ACC112 (cell line): ENCODE measurements around the gene NRSN2.
"Not testable (repeated sequence)": the region's sequence is repeated elsewhere in the genome, so short reads cannot be mapped to it uniquely, and the experiment has no call there.

Experiments
- H2AFZ ChIP-seq: fragments of 200-600 bp; sonication (generic); one replicate; pipeline ENCODE4 v1.6.0; 2017; ENCODE audit warnings: antibody characterized with exemption, low read length; ENCODE audit not compliant: unreplicated experiment
- H3K27ac ChIP-seq: fragments of 200-600 bp; sonication (generic); 2 replicates; pipeline ENCODE4 v1.5.1; 2014; ENCODE audit warnings: low read depth, mild to moderate bottlenecking, antibody characterized with exemption, low read length, moderate library complexity
- H3K27me3 ChIP-seq: fragments of 200-600 bp; sonication (generic); 2 replicates; pipeline ENCODE4 v1.6.1; 2014; ENCODE audit warnings: mild to moderate bottlenecking, antibody characterized with exemption, low read length, moderate library complexity, mixed read lengths; ENCODE audit not compliant: insufficient read depth
- H3K36me3 ChIP-seq: fragments of 200-600 bp; sonication (generic); 2 replicates; pipeline ENCODE4 v1.6.1; 2016; ENCODE audit warnings: mild to moderate bottlenecking, antibody characterized with exemption, low read length, moderate library complexity, mixed read lengths; ENCODE audit not compliant: insufficient read depth
- H3K4me1 ChIP-seq: fragments of 200-600 bp; sonication (generic); one replicate; pipeline ENCODE4 v1.6.1; 2016; ENCODE audit warnings: low read length, mixed read lengths; ENCODE audit not compliant: insufficient read depth, unreplicated experiment, control insufficient read depth
- H3K4me3 ChIP-seq: fragments of 200-600 bp; sonication (generic); 2 replicates; pipeline ENCODE4 v1.5.1; 2014; ENCODE audit warnings: mild to moderate bottlenecking, low read depth, low read length
- H3K79me2 ChIP-seq: fragments of 200-600 bp; sonication (generic); one replicate; pipeline ENCODE4 v1.6.0; 2016; ENCODE audit warnings: low read length; ENCODE audit not compliant: control insufficient read depth, unreplicated experiment, insufficient read depth

NRSN2 gene

GRCh38 chr20:389220-389619, 42.3 kb downstream of the NRSN2 start:
- Histone ChIP-seq H3K27ac (no peak overlapping the region), H3K36me3 (peaks cover 11% of the 10 kb centered on the region; the same call in 1 of the 2 replicates), H3K79me2 (no peaks in the 10 kb centered on the region), H3K27me3 (no peaks in the 10 kb centered on the region), H3K4me1 (no peaks in the 10 kb centered on the region), H2AFZ (no peak overlapping the region), H3K4me3 (no peak overlapping the region)

GRCh38 chr20:391041-391711, 44.3 kb downstream of the NRSN2 start:
- no peaks in the 10 kb centered on the region for H3K79me2 ChIP-seq
- no peaks in the 10 kb centered on the region for H3K4me1 ChIP-seq
- H3K36me3 ChIP-seq: peaks cover 13% of the 10 kb centered on the region
- no peak overlapping the region for H3K27ac ChIP-seq
- H3K27me3 ChIP-seq: no peaks in the 10 kb centered on the region
- H2AFZ ChIP-seq: no peak overlapping the region
- H3K4me3 ChIP-seq: no peak overlapping the region

DNA sequence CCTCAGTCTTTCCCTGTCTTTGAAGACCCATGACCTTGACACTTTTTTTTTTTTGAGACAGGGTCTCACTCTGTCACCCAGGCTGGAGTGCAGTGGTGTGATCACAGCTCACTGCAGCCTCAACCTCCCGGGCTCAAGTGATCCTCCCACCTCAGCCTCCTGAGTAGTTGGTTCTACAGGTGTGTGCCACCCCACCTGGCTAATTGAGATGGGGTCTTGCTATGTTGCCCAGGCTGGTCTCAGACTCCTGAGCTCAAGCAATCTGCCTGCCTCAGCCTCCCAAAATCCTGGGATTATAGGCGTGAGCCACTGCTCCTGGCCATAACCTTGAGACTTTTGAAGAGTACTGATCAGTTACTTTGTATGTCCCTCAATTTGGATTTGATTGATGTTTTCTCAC, 46.4 kb downstream of the NRSN2 start:
- H3K4me1 ChIP-seq, H2AFZ ChIP-seq, H3K4me3 ChIP-seq, H3K27me3 ChIP-seq, H3K79me2 ChIP-seq, H3K27ac ChIP-seq, H3K36me3 ChIP-seq: not testable (repeated sequence)

DNA sequence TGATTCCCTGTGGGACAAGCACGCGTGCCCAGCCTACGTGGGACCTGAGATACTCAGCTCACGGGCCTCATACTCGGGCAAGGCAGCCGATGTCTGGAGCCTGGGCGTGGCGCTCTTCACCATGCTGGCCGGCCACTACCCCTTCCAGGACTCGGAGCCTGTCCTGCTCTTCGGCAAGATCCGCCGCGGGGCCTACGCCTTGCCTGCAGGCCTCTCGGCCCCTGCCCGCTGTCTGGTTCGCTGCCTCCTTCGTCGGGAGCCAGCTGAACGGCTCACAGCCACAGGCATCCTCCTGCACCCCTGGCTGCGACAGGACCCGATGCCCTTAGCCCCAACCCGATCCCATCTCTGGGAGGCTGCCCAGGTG, 49.3 kb downstream of the NRSN2 start:
- H3K27me3 ChIP-seq: no peaks in the 10 kb centered on the region
- H3K4me1 ChIP-seq: no peaks in the 10 kb centered on the region
- no peak overlapping the region for H3K4me3 ChIP-seq
- H3K79me2 ChIP-seq: no peaks in the 10 kb centered on the region
- no peak overlapping the region for H2AFZ ChIP-seq
- H3K27ac ChIP-seq: no peak overlapping the region
- peaks cover 3% of the 10 kb centered on the region for H3K36me3 ChIP-seq

- Histone ChIP-seq H3K27me3 (no peaks in the 10 kb centered on the region), H3K4me1 (peaks cover 3% of the 10 kb centered on the region), H3K4me3 (no peak overlapping the region), H3K79me2 (no peaks in the 10 kb centered on the region), H3K36me3 (peaks cover 3% of the 10 kb centered on the region), H3K27ac (no peak overlapping the region), H2AFZ (no peak overlapping the region)
Measured at GRCh38 chr20:396619-397431, 49.9 kb downstream of the NRSN2 start.

- Histone ChIP-seq H3K27me3 (no peaks in the 10 kb centered on the region), H2AFZ (no peak overlapping the region), H3K4me1 (peaks cover 5% of the 10 kb centered on the region), H3K79me2 (no peaks in the 10 kb centered on the region), H3K36me3 (peaks cover 3% of the 10 kb centered on the region), H3K27ac (no peak overlapping the region), H3K4me3 (no peak overlapping the region)
Measured at GRCh38 chr20:397432-398237, 50.7 kb downstream of the NRSN2 start.

- H2AFZ ChIP-seq: no peak overlapping the region
- H3K27ac ChIP-seq: no peak overlapping the region
- no peaks in the 10 kb centered on the region for H3K79me2 ChIP-seq
- no peak overlapping the region for H3K4me3 ChIP-seq
- peaks cover 5% of the 10 kb centered on the region for H3K4me1 ChIP-seq
- H3K36me3 ChIP-seq: peaks cover 2% of the 10 kb centered on the region
- no peaks in the 10 kb centered on the region for H3K27me3 ChIP-seq
Measured at GRCh38 chr20:399182-399707, 52.3 kb downstream of the NRSN2 start.

DNA sequence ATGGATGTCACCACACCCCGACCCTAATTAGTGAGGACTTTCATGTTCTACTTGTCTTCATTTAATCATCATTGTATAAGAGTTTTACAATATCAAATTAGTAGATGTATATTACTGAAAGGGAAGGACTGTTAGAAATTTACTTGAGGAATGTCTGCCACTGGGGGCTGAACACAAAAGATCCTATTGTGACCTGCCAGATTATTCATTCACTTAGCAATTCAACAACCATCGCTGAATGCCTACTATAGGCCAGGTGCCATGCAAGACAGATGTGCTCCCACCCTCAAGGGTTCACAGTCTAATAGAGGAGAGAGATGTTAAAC, 53.2 kb downstream of the NRSN2 start:
- Histone ChIP-seq H3K36me3 (no peaks in the 10 kb centered on the region; the same call in 1 of the 2 replicates), H3K4me1 (peaks cover 5% of the 10 kb centered on the region), H3K27ac (no peak overlapping the region), H3K79me2 (no peaks in the 10 kb centered on the region), H2AFZ (no peak overlapping the region), H3K4me3 (no peak overlapping the region), H3K27me3 (no peaks in the 10 kb centered on the region)

DNA sequence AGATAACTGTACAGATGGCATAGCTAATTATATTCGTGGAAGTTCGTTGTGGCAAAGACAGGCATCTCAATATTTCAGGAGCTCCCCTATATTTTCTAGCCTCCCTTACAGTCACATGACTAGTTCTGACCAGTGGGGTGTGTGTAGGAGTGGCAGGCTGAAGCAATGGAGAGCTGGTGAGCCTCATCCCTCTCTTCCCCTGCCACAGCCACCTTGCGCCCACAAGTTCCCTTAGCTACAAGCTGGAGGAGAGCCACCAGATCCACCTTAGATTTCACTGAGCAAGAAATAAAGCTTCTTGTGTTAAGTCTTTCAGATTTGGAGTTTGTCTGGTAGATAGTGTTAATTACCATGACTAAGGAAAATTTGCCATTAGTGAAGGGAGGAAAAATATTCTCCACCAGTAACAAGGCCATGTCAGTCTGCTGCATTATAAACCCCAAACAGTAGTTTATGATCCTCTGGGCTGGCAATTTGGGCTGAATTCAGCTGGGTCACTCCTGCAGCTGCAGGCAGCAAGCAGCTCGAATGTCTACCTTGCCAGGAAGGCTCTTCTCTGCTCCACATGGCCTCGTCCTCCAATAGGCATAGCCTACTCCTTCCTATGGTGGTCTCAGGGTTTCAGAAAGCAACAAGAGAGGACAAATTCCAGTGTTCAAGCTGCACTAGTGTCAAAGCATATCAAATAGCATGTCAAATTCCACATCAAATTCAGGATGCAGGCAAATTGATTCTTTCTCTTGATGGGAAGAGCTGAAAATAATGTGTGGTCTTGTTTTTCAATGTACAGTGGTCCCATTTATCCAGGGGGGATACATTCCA, 53.8 kb downstream of the NRSN2 start:
- no peak overlapping the region for H3K4me3 ChIP-seq
- no peaks in the 10 kb centered on the region for H3K79me2 ChIP-seq
- H2AFZ ChIP-seq: no peak overlapping the region
- no peaks in the 10 kb centered on the region for H3K27me3 ChIP-seq
- H3K27ac ChIP-seq: no peak overlapping the region
- H3K36me3 ChIP-seq: no peaks in the 10 kb centered on the region
- H3K4me1 ChIP-seq: peaks cover 5% of the 10 kb centered on the region
